H7 (cell line): Measurements from ENCODE around the gene PTGER3. TPM values are rescaled to one million over a fixed set of nuclear protein-coding genes. Genes with fewer than 3 reads are reported as not detected.
A peak's percentile ranks its signal among the peaks of the same experiment; 100 is the strongest.

ENCODE experiments used
- DNase-seq: peaks from one replicate; pipeline ENCODE4 v3.0.0; 2012
- H3K27me3 ChIP-seq: 2 replicates; pipeline ENCODE4 v1.6.0; 2011; ENCODE audit warnings: mild to moderate bottlenecking, low read length; ENCODE audit not compliant: control insufficient read depth, insufficient read depth
- H3K36me3 ChIP-seq: replicated peaks from 2 replicates; pipeline ENCODE4 v1.5.1; 2011; ENCODE audit warnings: low read length; ENCODE audit not compliant: control insufficient read depth, insufficient read depth
- H3K4me3 ChIP-seq: 2 replicates; pipeline ENCODE4 v1.5.1; 2011; ENCODE audit warnings: low read depth, mild to moderate bottlenecking, control low read depth, low read length, moderate library complexity; ENCODE audit not compliant: insufficient read depth
- total RNA-seq: library from RNA; depleted of rRNA; stranded (reverse); fragments of >200 nt; shearing (Covaris generic); gene quantifications from 2 replicates; pipeline ENCODE4 v1.2.3, GENCODE V29; 2014; rRNA removed

The PTGER3 gene
- total RNA-seq, result 0.03 and 0.11 TPM in 2 replicates

DNA sequence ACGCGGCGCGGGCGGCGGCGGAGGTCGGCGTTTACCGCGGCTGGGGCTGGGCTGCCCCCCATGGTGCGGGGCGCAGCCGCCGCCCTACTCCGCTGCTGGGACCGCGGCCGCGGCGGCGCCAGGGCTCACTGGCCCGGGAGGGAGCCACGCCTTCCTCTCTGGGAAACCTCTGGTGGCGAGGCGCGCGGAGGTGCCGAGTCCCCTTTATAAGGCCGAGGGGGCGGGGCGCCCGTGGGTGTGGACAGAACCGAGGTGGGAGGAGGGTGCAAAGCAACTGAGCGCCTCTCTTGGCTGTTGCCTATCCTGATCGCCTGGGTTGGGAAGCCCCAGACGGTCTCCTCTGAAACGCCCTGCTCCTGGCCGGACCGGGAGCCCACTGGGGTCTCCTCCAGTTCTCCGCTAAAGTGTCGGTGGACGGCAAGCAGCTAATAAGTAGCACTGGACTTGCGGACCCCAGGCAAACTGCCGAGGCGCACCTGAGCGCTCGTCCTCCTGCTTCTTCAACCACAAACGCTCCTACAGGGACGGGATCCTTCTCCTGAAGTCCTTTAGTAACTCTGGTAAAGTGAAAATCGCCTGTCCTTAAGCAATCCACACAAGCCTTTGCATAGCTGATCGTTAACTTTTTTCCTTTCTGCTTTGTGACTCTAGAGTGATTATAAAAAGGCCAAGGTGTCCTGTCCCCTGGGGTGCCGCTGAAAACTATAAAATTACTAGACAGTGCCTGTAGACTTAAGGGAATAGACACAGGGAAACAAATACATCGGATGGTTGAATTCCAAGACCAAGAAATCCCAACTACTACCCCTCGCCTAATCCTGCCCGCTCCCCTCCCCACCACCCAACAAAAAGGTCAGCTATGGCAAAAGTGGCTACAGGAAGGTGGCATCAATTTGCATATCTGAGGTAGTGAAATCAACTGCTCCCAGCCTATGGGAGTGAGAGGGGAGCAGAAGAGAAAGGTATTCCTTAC, at the start of gene PTGER3:
Gene PTGER3, minus strand, starts transcription at position 182 of the 973 bp plus-strand sequence. CDS start 239 bp downstream, outside the sequence.
- H3K4me3 ChIP-seq, result peak within 1 kb of the TSS; percentile 57
- no peaks in the 10 kb centered on the region for H3K36me3 ChIP-seq
- peak; percentile 86 for DNase-seq
- peaks cover 33% of the 10 kb centered on the region for H3K27me3 ChIP-seq

DNA sequence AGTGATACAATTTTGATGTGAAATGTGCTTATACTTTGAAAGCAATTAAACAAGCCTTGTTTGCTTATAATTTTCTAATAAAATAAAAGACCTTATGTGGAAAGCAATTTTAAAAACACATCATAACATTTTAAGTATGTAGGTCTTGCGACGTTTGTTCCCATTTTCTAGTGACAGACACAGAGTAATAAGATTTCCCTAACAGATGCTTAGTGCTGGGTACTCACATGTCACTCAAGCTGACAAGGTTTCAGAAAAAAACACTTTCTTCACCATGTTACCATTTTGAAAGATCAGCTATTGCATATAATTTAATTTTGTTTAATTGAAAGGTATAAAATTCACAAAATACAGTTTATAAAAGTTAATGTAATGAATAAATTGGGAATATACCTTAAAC, 47.3 kb upstream of the PTGER3 start:
- no peak for DNase-seq

GRCh38 chr1:71093938-71094337, 46.3 kb upstream of the PTGER3 start:
- DNase-seq, result no peak
- Histone ChIP-seq H3K27me3 (no peaks in the 10 kb centered on the region), H3K36me3 (no peaks in the 10 kb centered on the region), H3K4me3 (no peak overlapping the region)

More for the DNA sequence above, 47.3 kb upstream of the PTGER3 start:
- H3K27me3 ChIP-seq, result no peaks in the 10 kb centered on the region
- no peaks in the 10 kb centered on the region for H3K36me3 ChIP-seq
- H3K4me3 ChIP-seq, result no peak overlapping the region

GRCh38 chr1:71089536-71090270, 42.1 kb upstream of the PTGER3 start:
- Histone ChIP-seq H3K27me3 (no peaks in the 10 kb centered on the region; the same call in 1 of the 2 replicates), H3K4me3 (no peak overlapping the region), H3K36me3 (no peaks in the 10 kb centered on the region)
- no peak for DNase-seq

DNA sequence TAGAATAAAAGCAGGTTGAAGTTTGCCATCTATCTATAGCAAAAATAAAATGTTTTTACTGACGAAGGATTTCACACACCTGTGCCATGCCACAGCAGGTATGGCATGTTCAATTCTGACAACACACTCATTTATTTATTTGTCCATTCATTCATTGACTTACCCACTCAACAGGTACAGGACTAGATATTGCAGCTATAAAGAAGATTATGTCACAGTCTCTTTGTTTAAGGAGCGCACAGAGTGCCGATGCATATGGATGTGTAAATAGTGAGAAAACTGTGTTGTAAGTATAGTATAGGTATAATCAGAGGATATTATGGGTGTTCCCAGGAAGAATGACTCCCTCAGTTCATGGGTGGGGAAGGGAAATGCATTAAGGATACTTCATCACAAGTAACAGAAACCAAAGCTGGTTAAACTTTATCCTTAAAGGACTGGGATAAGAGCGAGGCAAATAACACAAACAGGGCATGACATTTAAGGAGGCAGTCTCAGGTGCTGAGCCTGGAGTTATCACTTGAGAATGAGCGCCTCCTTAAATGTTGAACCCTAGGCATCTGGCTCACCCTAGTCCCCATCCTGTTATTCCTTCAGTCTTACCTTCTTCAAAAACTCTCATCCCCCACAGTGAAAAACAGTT, 41.1 kb upstream of the PTGER3 start:
- Histone ChIP-seq H3K36me3 (no peaks in the 10 kb centered on the region), H3K4me3 (no peak overlapping the region), H3K27me3 (no peaks in the 10 kb centered on the region; the same call in 1 of the 2 replicates)
- no peak for DNase-seq

DNA sequence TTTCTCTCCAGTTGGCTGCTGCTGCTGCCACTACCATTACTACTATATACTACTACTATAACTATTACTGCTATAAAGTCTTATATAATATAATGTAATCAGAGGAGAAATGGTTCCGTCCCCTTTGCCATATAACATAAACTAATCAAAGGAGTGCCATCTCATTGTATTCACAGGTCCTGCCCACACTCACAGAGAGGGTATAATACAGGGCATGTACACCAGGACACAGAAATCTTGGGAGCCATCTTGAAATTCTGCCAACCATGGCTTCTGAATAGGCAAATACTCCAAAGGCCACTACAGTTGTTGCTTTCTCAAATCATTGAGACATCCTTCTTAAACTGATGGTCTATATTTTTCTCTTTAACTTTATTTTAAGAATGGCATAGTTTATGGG, 40.1 kb upstream of the PTGER3 start:
- no peak for DNase-seq
- no peak overlapping the region for H3K4me3 ChIP-seq
- H3K36me3 ChIP-seq, result no peaks in the 10 kb centered on the region
- H3K27me3 ChIP-seq, result no peaks in the 10 kb centered on the region; the same call in 1 of the 2 replicates

DNA sequence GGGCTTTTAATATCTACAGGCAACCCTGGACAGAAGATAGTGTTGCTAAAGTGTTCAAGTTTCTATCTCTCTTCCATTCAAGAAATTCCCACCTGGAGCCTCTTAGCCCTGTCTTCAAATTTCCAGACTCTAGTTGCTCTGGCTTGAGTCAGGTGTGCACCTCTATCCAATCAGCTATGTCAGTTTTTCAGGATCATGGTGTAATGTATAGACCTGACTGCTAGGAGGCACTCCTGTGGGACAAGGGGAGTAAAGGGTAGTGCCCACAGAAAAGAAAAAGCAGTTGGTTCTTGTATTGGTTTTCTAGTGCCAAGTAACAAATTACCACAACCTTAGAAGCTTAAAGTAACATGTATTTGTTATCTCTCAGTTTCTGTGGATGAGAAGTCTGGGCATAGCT, 39.4 kb upstream of the PTGER3 start:
- DNase-seq, result peak; percentile 4

GRCh38 chr1:71086331-71086730, 38.7 kb upstream of the PTGER3 start:
- Histone ChIP-seq H3K27me3 (no peaks in the 10 kb centered on the region; the same call in 1 of the 2 replicates), H3K36me3 (no peaks in the 10 kb centered on the region), H3K4me3 (no peak overlapping the region)
- DNase-seq, result no peak

More for the DNA sequence above, 39.4 kb upstream of the PTGER3 start:
- Histone ChIP-seq H3K4me3 (no peak overlapping the region), H3K27me3 (no peaks in the 10 kb centered on the region; the same call in 1 of the 2 replicates), H3K36me3 (no peaks in the 10 kb centered on the region)

- no peaks in the 10 kb centered on the region for H3K36me3 ChIP-seq
Measured at GRCh38 chr1:71083271-71083670, 35.7 kb upstream of the PTGER3 start.

DNA sequence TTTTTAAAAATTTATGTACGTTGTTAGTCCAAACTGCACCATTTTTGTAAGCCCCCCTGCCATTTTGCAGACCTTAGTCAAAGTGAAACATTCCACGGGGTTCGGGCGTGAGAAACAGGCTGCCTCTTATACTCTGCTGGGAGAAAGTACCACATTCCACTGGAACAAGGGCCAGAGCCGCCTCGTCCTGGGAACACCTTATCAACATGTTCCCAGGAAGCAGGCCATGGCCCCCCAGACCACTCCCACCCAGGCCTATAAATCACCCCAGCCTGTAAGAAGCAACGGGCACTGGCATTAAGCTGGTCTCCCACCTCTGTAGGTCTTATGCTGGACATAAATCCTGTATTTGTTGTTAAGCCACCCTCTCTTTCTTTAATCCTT, 34.1 kb upstream of the PTGER3 start:
- no peak for DNase-seq
- H3K36me3 ChIP-seq, result peaks cover 9% of the 10 kb centered on the region
- peak overlapping the region; percentile 27 for H3K4me3 ChIP-seq
- no peaks in the 10 kb centered on the region; the same call in 1 of the 2 replicates for H3K27me3 ChIP-seq

More at GRCh38 chr1:71083271-71083670, 35.7 kb upstream of the PTGER3 start:
- Histone ChIP-seq H3K27me3 (no peaks in the 10 kb centered on the region; the same call in 1 of the 2 replicates), H3K4me3 (no peak overlapping the region)
- DNase-seq, result no peak

DNA sequence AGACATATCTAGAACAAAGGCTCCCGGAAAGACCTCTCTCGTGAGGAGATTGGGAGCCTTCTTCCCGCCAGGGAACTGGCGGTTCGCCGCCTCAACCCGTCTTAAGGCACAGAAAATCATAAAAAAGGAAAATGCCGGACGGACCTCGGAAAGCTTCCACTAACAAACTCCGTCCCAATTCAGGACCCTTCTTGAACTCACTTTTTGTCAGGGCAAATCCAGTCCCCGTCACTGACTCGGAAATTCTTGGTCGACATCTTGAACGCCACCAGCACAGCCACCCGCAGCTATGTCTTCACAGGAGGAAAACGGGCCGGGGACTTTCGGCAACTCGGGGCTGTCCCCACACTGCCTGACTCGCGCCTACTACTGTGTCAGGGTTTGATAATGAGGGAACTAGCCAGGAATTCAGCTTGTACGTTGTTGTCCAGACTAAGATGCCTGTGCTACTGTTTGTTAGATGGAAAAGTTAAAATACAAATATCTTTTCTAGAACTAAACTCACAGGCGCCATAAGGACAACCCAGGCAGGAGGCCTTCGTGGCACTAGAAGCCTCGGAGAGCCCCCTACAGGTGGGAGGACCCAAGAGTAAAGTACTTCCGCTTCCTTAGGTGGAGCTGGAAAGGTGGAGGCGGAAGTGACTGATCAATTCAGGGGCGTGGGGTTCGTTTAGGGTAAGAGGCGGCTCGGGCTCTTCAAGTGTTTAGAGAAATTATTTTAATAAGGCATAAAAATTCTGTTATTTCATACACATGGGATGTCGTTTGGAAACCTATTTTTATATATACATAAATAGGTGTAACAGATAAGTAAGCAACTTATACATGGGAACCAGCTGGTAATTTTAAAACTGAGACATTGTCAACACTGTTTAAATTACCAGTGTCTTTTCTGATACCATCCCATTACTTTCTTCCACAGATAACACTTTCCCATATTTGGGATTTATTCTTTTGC, 33.4 kb upstream of the PTGER3 start, which contains the start of gene ZRANB2:
Gene ZRANB2, minus strand, starts transcription at position 297 of the 958 bp plus-strand sequence. Its CDS starts 40 bp downstream, at position 257.
- peak; percentile 55 for DNase-seq
- H3K4me3 ChIP-seq, result peak within 1 kb of the TSS; percentile 89
- H3K36me3 ChIP-seq, result peaks cover 15% of the 10 kb centered on the region
- H3K27me3 ChIP-seq, result no peaks in the 10 kb centered on the region; the same call in 1 of the 2 replicates

DNA sequence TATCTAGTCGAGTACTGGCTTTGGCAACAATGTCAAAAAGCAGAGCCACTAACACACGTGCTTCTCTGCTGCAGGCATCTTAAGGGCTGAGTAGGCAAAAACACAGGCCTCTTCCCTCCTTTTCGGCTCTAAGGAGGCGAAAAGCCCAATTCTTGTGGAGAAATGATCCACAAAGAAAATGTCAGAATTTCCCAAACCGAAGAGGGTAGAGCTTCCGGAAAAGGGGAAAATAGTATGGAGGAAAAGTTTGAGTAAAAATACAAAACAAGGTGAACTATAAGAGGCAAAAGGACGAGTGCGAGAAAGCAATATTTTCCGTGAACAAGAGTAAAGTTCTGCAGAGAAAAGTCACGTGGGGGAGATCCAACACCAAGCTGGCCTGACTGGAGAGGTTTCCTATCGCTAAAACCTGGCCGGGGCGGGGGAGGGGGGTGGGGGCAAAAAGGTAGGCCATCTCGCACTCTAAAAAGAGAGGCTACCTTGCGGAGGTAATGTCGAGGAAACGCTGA, 32.7 kb upstream of the PTGER3 start:
- H3K36me3 ChIP-seq, result peaks cover 21% of the 10 kb centered on the region
- DNase-seq, result peak; percentile 12
- peak overlapping the region; percentile 89 for H3K4me3 ChIP-seq
- H3K27me3 ChIP-seq, result no peaks in the 10 kb centered on the region; the same call in 1 of the 2 replicates

- H3K27me3 ChIP-seq, result no peaks in the 10 kb centered on the region
- H3K36me3 ChIP-seq, result peaks cover 41% of the 10 kb centered on the region
- H3K4me3 ChIP-seq, result no peak overlapping the region
- no peak for DNase-seq
Measured at GRCh38 chr1:71074681-71075080, 27.1 kb upstream of the PTGER3 start.
